ENCODE measurements around the gene CERCAM. TPM values are rescaled to one million over a fixed set of nuclear protein-coding genes. Genes with fewer than 3 reads are reported as not detected.
A peak's percentile ranks its signal among the peaks of the same experiment; 100 is the strongest.
"Not testable (repeated sequence)": the region's sequence is repeated elsewhere in the genome, so short reads cannot be mapped to it uniquely, and the experiment has no call there.

The CERCAM gene
- total RNA-seq, 2 experiments from 2014 or later = 3.3 to 3.5 TPM

- ChIA-PET POLR2A (interaction anchor here (0.7 to 2.4 kb wide), 5 partner anchors 8 to 50 kb away, joined by 3 to 6 read pairs (median 4); partner anchors contain the start of gene CERCAM), CTCF (interaction anchor here (0.9 to 7.2 kb wide), 8 partner anchors 8 to 117 kb away, joined by 3 to 60 read pairs (median 4); partner anchors contain the start of genes CERCAM and URM1)
- Mint-ChIP-seq H3K27me3 (peaks cover 42% of the 10 kb centered on the region), H3K36me3 (ENCODE audit: low read depth) (no peaks in the 10 kb centered on the region), H3K27ac (no peak overlapping the region), H3K4me1 (ENCODE audit: low read depth) (no peaks in the 10 kb centered on the region), H3K9me3 (no peaks in the 10 kb centered on the region), H3K4me3 (no peak overlapping the region)
- DNase-seq (peak; percentile 79), ATAC-seq (peak; percentile 83)
- intact Hi-C loops (cut with micrococcal nuclease) = loop anchor here (5.0 kb wide), 1 partner anchor 50 kb away; no protein-coding TSS in a partner anchor
- TF ChIP-seq CTCF (IDR thresholded peaks at IDR 0.05) = peak; percentile 62
These were observed 8.4 kb upstream of the CERCAM start for GRCh38 chr9:128412120-128412790.

GRCh38 chr9:128413728-128414127 lies 6.9 kb upstream of the CERCAM start:
- H3K4me3 Mint-ChIP-seq; ATAC-seq; H3K4me1 Mint-ChIP-seq (ENCODE audit: low read depth); POLR2A ChIA-PET; DNase-seq; H3K36me3 Mint-ChIP-seq (ENCODE audit: low read depth); H3K27ac Mint-ChIP-seq; H3K9me3 Mint-ChIP-seq: not testable (repeated sequence)
- peaks cover 36% of the 10 kb centered on the region for H3K27me3 Mint-ChIP-seq
- intact Hi-C loops (cut with micrococcal nuclease) = loop anchor here (5.0 kb wide), 1 partner anchor 51 kb away; no protein-coding TSS in a partner anchor
- CTCF ChIA-PET = interaction anchor here (3.3 to 7.2 kb wide), 2 partner anchors 25 to 51 kb away, joined by 13 to 60 read pairs; no protein-coding TSS in a partner anchor

GRCh38 chr9:128414461-128414860 lies 6.2 kb upstream of the CERCAM start:
- no peak for DNase-seq
- no peak overlapping the region for H3K4me3 Mint-ChIP-seq
- H3K27ac Mint-ChIP-seq = no peak overlapping the region
- intact Hi-C loops (cut with micrococcal nuclease) = loop anchor here (5.0 kb wide), 1 partner anchor 52 kb away; no protein-coding TSS in a partner anchor
- ChIA-PET CTCF (interaction anchor here (1.0 to 7.2 kb wide), 3 partner anchors 25 to 52 kb away, joined by 3 to 60 read pairs (median 13); no protein-coding TSS in a partner anchor), POLR2A (no interaction called here)
- H3K36me3 Mint-ChIP-seq (ENCODE audit: low read depth) = no peaks in the 10 kb centered on the region
- ATAC-seq = no peak
- peaks cover 41% of the 10 kb centered on the region for H3K27me3 Mint-ChIP-seq
- no peak for TF ChIP-seq CTCF (IDR thresholded peaks at IDR 0.05)
- peaks cover 4% of the 10 kb centered on the region for H3K4me1 Mint-ChIP-seq (ENCODE audit: low read depth)
- H3K9me3 Mint-ChIP-seq = no peaks in the 10 kb centered on the region

- Mint-ChIP-seq H3K27ac (no peak overlapping the region), H3K36me3 (ENCODE audit: low read depth) (no peaks in the 10 kb centered on the region), H3K4me1 (ENCODE audit: low read depth) (peaks cover 6% of the 10 kb centered on the region), H3K27me3 (peaks cover 35% of the 10 kb centered on the region), H3K4me3 (no peak overlapping the region), H3K9me3 (no peaks in the 10 kb centered on the region)
- intact Hi-C loops (cut with micrococcal nuclease) = no loop called here
- POLR2A ChIA-PET = no interaction called here
- no peak for ATAC-seq
- CTCF ChIA-PET = interaction anchor here (1.0 kb wide), 1 partner anchor 53 kb away, joined by 3 read pairs; no protein-coding TSS in a partner anchor
- DNase-seq = no peak
- no peak for TF ChIP-seq CTCF (IDR thresholded peaks at IDR 0.05)
These were observed 5.4 kb upstream of the CERCAM start for GRCh38 chr9:128415281-128415680.

GRCh38 chr9:128416014-128416413 lies 4.6 kb upstream of the CERCAM start:
- ATAC-seq (no peak), DNase-seq (no peak)
- no peak for TF ChIP-seq CTCF (IDR thresholded peaks at IDR 0.05)
- ChIA-PET POLR2A (interaction anchor here (1.0 kb wide), 1 partner anchor 31 kb away, joined by 3 read pairs; no protein-coding TSS in a partner anchor), CTCF (interaction anchor here (0.6 kb wide), 1 partner anchor 145 kb away, joined by 3 read pairs; no protein-coding TSS in a partner anchor)
- H3K9me3 Mint-ChIP-seq = no peaks in the 10 kb centered on the region
- H3K36me3 Mint-ChIP-seq (ENCODE audit: low read depth) = no peaks in the 10 kb centered on the region
- peaks cover 6% of the 10 kb centered on the region for H3K4me1 Mint-ChIP-seq (ENCODE audit: low read depth)
- H3K27me3 Mint-ChIP-seq = peaks cover 33% of the 10 kb centered on the region
- no peak overlapping the region for H3K4me3 Mint-ChIP-seq
- no peak overlapping the region for H3K27ac Mint-ChIP-seq
- intact Hi-C loops (cut with micrococcal nuclease) = no loop called here
